ENCODE data around the gene TOMM20.

The TOMM20 gene

GRCh38 chr1:235067396-235068157, 61.1 kb downstream of the TOMM20 start (continued):
- TF ChIP-seq YY1 (tag by site-specific recombination; IDR thresholded peaks at IDR 0.05) (no peak), ZNF423 (tag by site-specific recombination; IDR thresholded peaks at IDR 0.05) (no peak), BCL11B (tag by site-specific recombination; IDR thresholded peaks at IDR 0.05; ENCODE audit: low read depth) (no peak), ZNF510 (tag by site-specific recombination; IDR thresholded peaks at IDR 0.05; ENCODE audit: insufficient replicate concordance) (no peak), OSR2 (tag by site-specific recombination; IDR thresholded peaks at IDR 0.05) (peak; percentile 99), PRDM10 (tag by site-specific recombination; IDR thresholded peaks at IDR 0.05) (peak; percentile 88), ZBTB21 (tag by site-specific recombination; IDR thresholded peaks at IDR 0.05) (peak; percentile 97), ZNF677 (tag by site-specific recombination; IDR thresholded peaks at IDR 0.05) (no peak), ZNF571 (tag by site-specific recombination; IDR thresholded peaks at IDR 0.05) (no peak), KLF7 (tag by site-specific recombination; IDR thresholded peaks at IDR 0.05; ENCODE audit: borderline replicate concordance) (no peak), ZNF561 (tag by site-specific recombination; IDR thresholded peaks at IDR 0.05; ENCODE audit: borderline replicate concordance) (peak; percentile 95), ZNF621 (tag by site-specific recombination; IDR thresholded peaks at IDR 0.05) (no peak), ZNF324 (tag by site-specific recombination; IDR thresholded peaks at IDR 0.05) (peak; percentile 78), ZSCAN16 (tag by site-specific recombination; IDR thresholded peaks at IDR 0.05) (no peak), ZNF626 (tag by site-specific recombination; IDR thresholded peaks at IDR 0.05) (no peak), OVOL3 (tag by site-specific recombination; IDR thresholded peaks at IDR 0.05) (no peak), ZNF704 (tag by site-specific recombination; IDR thresholded peaks at IDR 0.05) (no peak), ZNF140 (tag by site-specific recombination; IDR thresholded peaks at IDR 0.05) (no peak), INSM2 (tag by site-specific recombination; IDR thresholded peaks at IDR 0.05) (peak; percentile 83), ZNF239 (tag by site-specific recombination; IDR thresholded peaks at IDR 0.05) (no peak), ZNF292 (tag by site-specific recombination; IDR thresholded peaks at IDR 0.05; ENCODE audit: borderline replicate concordance, low read depth) (no peak), ZNF23 (tag by site-specific recombination; IDR thresholded peaks at IDR 0.05; ENCODE audit: borderline replicate concordance) (no peak), ZNF366 (tag by site-specific recombination; conservative IDR thresholded peaks at IDR 0.05) (peak; percentile 96), ZNF18 (tag by site-specific recombination; IDR thresholded peaks at IDR 0.05) (0 out of 2 replicates have a peak, but pooled peaks have one; percentile 11), ZNF16 (tag by site-specific recombination; IDR thresholded peaks at IDR 0.05; ENCODE audit: low read depth) (no peak), SP7 (tag by site-specific recombination; IDR thresholded peaks at IDR 0.05) (peak; percentile 95), ZNF558 (tag by site-specific recombination; IDR thresholded peaks at IDR 0.05) (peak; percentile 99), ELK4 (IDR thresholded peaks at IDR 0.05; ENCODE audit: borderline replicate concordance, low read depth, low read length) (no peak)
